Neuronal stem cell (in vitro differentiated cells): Measurements from ENCODE around the gene GABBR1.
A peak's percentile ranks its signal among the peaks of the same experiment; 100 is the strongest.
"Not testable (repeated sequence)": the region's sequence is repeated elsewhere in the genome, so short reads cannot be mapped to it uniquely, and the experiment has no call there.

Source experiments
- DNase-seq: peaks from one replicate; pipeline ENCODE4 v3.0.0-alpha.2; 2013; ENCODE audit warnings: low spot score
- H2AFZ ChIP-seq: one replicate; pipeline ENCODE4 v1.6.1; 2013; ENCODE audit warnings: mild to moderate bottlenecking, low read length, inconsistent platforms
- H2AK5ac ChIP-seq: 2 replicates; pipeline ENCODE4 v1.6.1; 2013; ENCODE audit warnings: low read depth, mild to moderate bottlenecking, inconsistent platforms, low read length, moderate library complexity, mixed read lengths
- H2BK120ac ChIP-seq: 2 replicates; pipeline ENCODE4 v1.6.1; 2013; ENCODE audit warnings: low read depth, mild to moderate bottlenecking, inconsistent platforms, low read length, moderate library complexity, mixed read lengths
- H2BK12ac ChIP-seq: one replicate; pipeline ENCODE4 v1.6.1; 2013; ENCODE audit warnings: low read length, inconsistent platforms
- H2BK15ac ChIP-seq: 2 replicates; pipeline ENCODE4 v1.6.1; 2013; ENCODE audit warnings: mild to moderate bottlenecking, low read length, inconsistent platforms, mixed read lengths
- H2BK5ac ChIP-seq: one replicate; pipeline ENCODE4 v1.6.1; 2013; ENCODE audit warnings: inconsistent platforms, mild to moderate bottlenecking, low read length, moderate library complexity
- H3K14ac ChIP-seq: one replicate; pipeline ENCODE4 v1.6.1; 2013; ENCODE audit warnings: low read length, inconsistent platforms
- H3K18ac ChIP-seq: 2 replicates; pipeline ENCODE4 v1.6.1; 2013; ENCODE audit warnings: low read length, inconsistent platforms
- H3K23ac ChIP-seq: 2 replicates; pipeline ENCODE4 v1.6.1; 2013; ENCODE audit warnings: low read depth, mild to moderate bottlenecking, mixed read lengths, low read length, inconsistent platforms; ENCODE audit not compliant: poor library complexity
- H3K27ac ChIP-seq: replicated peaks from 3 replicates; pipeline ENCODE4 v1.5.1; 2013; ENCODE audit warnings: low read length, inconsistent platforms
- H3K27me3 ChIP-seq, 3 experiments: 2 replicates each; pipeline ENCODE4 v1.6.1; 2013; ENCODE audit warnings: low read length in 3 of 3, mild to moderate bottlenecking in 2 of 3, inconsistent platforms in 1 of 3, low read depth in 1 of 3, mixed read lengths in 1 of 3, moderate library complexity in 1 of 3; ENCODE audit not compliant: control insufficient read depth in 3 of 3, insufficient read depth in 3 of 3
- H3K36me3 ChIP-seq, 2 donors: replicated peaks in 1 of 2; 2 replicates each; pipeline ENCODE4 v1.6.1; 2013; ENCODE audit warnings: low read length in 2 of 2; ENCODE audit not compliant: control insufficient read depth in 2 of 2, insufficient read depth in 2 of 2
- H3K4ac ChIP-seq: 2 replicates; pipeline ENCODE4 v1.6.1; 2013; ENCODE audit warnings: inconsistent platforms, mild to moderate bottlenecking, low read length, moderate library complexity
- H3K4me1 ChIP-seq, 2 donors: 1 replicate in 1 of 2; 2 replicates in 1 of 2; pipeline ENCODE4 v1.6.1; 2013; ENCODE audit warnings: low read length in 2 of 2, low read depth in 1 of 2; ENCODE audit not compliant: control insufficient read depth in 2 of 2, insufficient read depth in 1 of 2
- H3K4me2 ChIP-seq: one replicate; pipeline ENCODE4 v1.6.1; 2013; ENCODE audit warnings: mild to moderate bottlenecking, low read length, inconsistent platforms; ENCODE audit not compliant: insufficient read depth, poor library complexity, severe bottlenecking
- H3K4me3 ChIP-seq, 2 donors: 2 replicates each; pipeline ENCODE4 v1.5.1; 2013; ENCODE audit warnings: low read length in 2 of 2, mild to moderate bottlenecking in 2 of 2, inconsistent platforms in 1 of 2, moderate library complexity in 1 of 2
- H3K79me1 ChIP-seq: one replicate; pipeline ENCODE4 v1.6.1; 2013; ENCODE audit warnings: low read depth, mild to moderate bottlenecking, inconsistent platforms, low read length, moderate library complexity
- H3K9ac ChIP-seq: one replicate; pipeline ENCODE4 v1.6.1; 2013; ENCODE audit warnings: mild to moderate bottlenecking, low read depth, low read length, inconsistent platforms; ENCODE audit not compliant: poor library complexity
- H3K9me3 ChIP-seq, 2 donors: replicated peaks in 1 of 2; 2 replicates each; pipeline versions ENCODE3 to v1.6.1; 2013; ENCODE audit warnings: low read length in 2 of 2, mild to moderate bottlenecking in 2 of 2, inconsistent platforms in 1 of 2, low read depth in 1 of 2, mixed read lengths in 1 of 2, moderate library complexity in 1 of 2; ENCODE audit not compliant: control insufficient read depth in 2 of 2, insufficient read depth in 1 of 2
- H4K8ac ChIP-seq: one replicate; pipeline ENCODE4 v1.6.1; 2013; ENCODE audit warnings: low read depth, mild to moderate bottlenecking, inconsistent platforms, low read length, moderate library complexity
- H4K91ac ChIP-seq: one replicate; pipeline ENCODE4 v1.6.1; 2013; ENCODE audit warnings: low read length, low read depth, mild to moderate bottlenecking, inconsistent platforms; ENCODE audit not compliant: poor library complexity
- WGBS, 2 donors: extraction: QIAGEN DNeasy Blood & Tissue Kit; methylation state at CpG; one replicate each; pipeline ENCODE4 v1.1.7; 2013; ENCODE audit warnings: missing lambda C conversion rate in 2 of 2, mixed read lengths in 1 of 2; ENCODE audit not compliant: insufficient read length in 2 of 2, insufficient replicate concordance in 1 of 2; ENCODE audit errors: extremely low coverage in 2 of 2; 5-methylcytosine and 5-hydroxymethylcytosine counted together

Gene GABBR1

GRCh38 chr6:29674008-29674407, 41.0 kb upstream of the GABBR1 start:
- Histone ChIP-seq H3K18ac (no peak overlapping the region), H4K91ac (no peak overlapping the region), H2AK5ac (no peak overlapping the region), H3K36me3 (no peaks in the 10 kb centered on the region), H3K79me1 (no peaks in the 10 kb centered on the region), H3K4ac (no peak overlapping the region), H3K4me3 (no peak overlapping the region), H3K9ac (no peak overlapping the region), H4K8ac (no peak overlapping the region), H2BK120ac (no peak overlapping the region), H3K4me2 (no peak overlapping the region), H2BK5ac (no peak overlapping the region), H3K23ac (no peak overlapping the region), H2BK12ac (no peak overlapping the region), H3K14ac (no peak overlapping the region), H3K9me3 (peaks cover 0 to 2% of the 10 kb centered on the region in 2 donors), H3K4me1 (peaks cover 0 to 5% of the 10 kb centered on the region in 2 donors), H3K27ac (no peak overlapping the region), H3K27me3 (no peaks in the 10 kb centered on the region), H2AFZ (no peak overlapping the region), H2BK15ac (no peak overlapping the region)
- no CpG with 5 or more reads among the region's 5 CpGs for WGBS, 2 donors
- no peak for DNase-seq

- Histone ChIP-seq H4K8ac (no peak overlapping the region), H3K9me3 (peaks cover 0 to 2% of the 10 kb centered on the region in 2 donors), H3K79me1 (no peaks in the 10 kb centered on the region), H2AK5ac (no peak overlapping the region), H3K36me3 (no peaks in the 10 kb centered on the region), H2BK120ac (no peak overlapping the region), H3K4me2 (no peak overlapping the region), H3K23ac (no peak overlapping the region), H3K4ac (no peak overlapping the region), H2BK5ac (no peak overlapping the region), H3K14ac (no peak overlapping the region), H3K4me1 (peaks cover 0 to 8% of the 10 kb centered on the region in 2 donors), H3K18ac (peak overlapping the region; percentile 5), H3K27me3 (peaks cover 0 to 2% (median 0%) of the 10 kb centered on the region in 3 experiments), H4K91ac (no peak overlapping the region), H2BK12ac (no peak overlapping the region), H2BK15ac (no peak overlapping the region), H2AFZ (no peak overlapping the region), H3K9ac (no peak overlapping the region), H3K4me3 (peak overlapping the region in 1 of 2 donors; percentile 57), H3K27ac (no peak overlapping the region)
- DNase-seq = no peak
- no CpG with 5 or more reads among the region's 12 CpGs for WGBS, 2 donors
These were observed 40.2 kb upstream of the GABBR1 start for GRCh38 chr6:29673161-29673560.

- not testable (repeated sequence) for DNase-seq, H4K8ac ChIP-seq, H3K9ac ChIP-seq, H2AK5ac ChIP-seq, H2AFZ ChIP-seq, H3K27ac ChIP-seq, H3K4ac ChIP-seq, H4K91ac ChIP-seq, H2BK5ac ChIP-seq, H3K4me3 ChIP-seq, H2BK120ac ChIP-seq, H2BK15ac ChIP-seq, H3K9me3 ChIP-seq, H3K4me2 ChIP-seq, H2BK12ac ChIP-seq, H3K79me1 ChIP-seq, H3K36me3 ChIP-seq, H3K4me1 ChIP-seq, H3K18ac ChIP-seq, H3K23ac ChIP-seq, H3K14ac ChIP-seq
- peaks cover 0 to 12% (median 0%) of the 10 kb centered on the region in 3 experiments for H3K27me3 ChIP-seq
- no CpG with 5 or more reads among the region's 5 CpGs for WGBS, 2 donors
These were observed 39.1 kb upstream of the GABBR1 start for GRCh38 chr6:29672116-29672515.

DNA sequence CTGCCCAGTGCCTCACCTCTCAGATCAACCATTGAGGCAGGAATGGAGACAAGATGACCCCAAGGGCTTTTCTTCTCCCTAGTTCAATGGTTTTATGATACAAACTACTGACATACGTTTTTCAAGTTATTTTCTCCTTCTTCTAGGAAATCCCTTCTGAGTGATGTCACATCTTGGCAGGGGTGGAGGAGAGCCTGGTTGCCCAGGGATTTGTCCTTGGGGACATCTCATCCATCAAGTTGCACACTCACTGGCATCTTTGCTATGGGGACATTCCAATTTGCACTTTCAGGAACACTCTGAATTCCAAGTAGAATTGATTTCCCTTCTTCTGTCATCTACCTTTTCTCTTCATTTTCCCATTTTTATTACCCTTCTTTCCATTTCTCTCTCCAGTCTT, 38.0 kb upstream of the GABBR1 start:
- no peak overlapping the region for H2BK12ac ChIP-seq
- peaks cover 0 to 20% (median 0%) of the 10 kb centered on the region in 3 experiments for H3K27me3 ChIP-seq
- H3K4me2 ChIP-seq = no peak overlapping the region
- no peak overlapping the region for H3K4ac ChIP-seq
- no peak overlapping the region for H3K23ac ChIP-seq
- no peak overlapping the region for H3K4me3 ChIP-seq
- no peak overlapping the region for H2BK5ac ChIP-seq
- H3K18ac ChIP-seq = peak overlapping the region; percentile 44
- no peaks in the 10 kb centered on the region for H3K79me1 ChIP-seq
- no peak overlapping the region for H3K9ac ChIP-seq
- H2BK15ac ChIP-seq = no peak overlapping the region
- no peak for DNase-seq
- no peak overlapping the region for H2AK5ac ChIP-seq
- H3K27ac ChIP-seq = no peak overlapping the region
- H2BK120ac ChIP-seq = no peak overlapping the region
- no peak overlapping the region for H4K8ac ChIP-seq
- no CpG with 5 or more reads among the region's 1 CpG for WGBS, 2 donors
- peaks cover 0 to 15% of the 10 kb centered on the region in 2 donors for H3K4me1 ChIP-seq
- no peak overlapping the region for H2AFZ ChIP-seq
- H3K14ac ChIP-seq = no peak overlapping the region
- no peak overlapping the region for H4K91ac ChIP-seq
- peaks cover 0 to 2% of the 10 kb centered on the region in 2 donors for H3K9me3 ChIP-seq
- no peaks in the 10 kb centered on the region for H3K36me3 ChIP-seq
